SK-N-SH (cell line): Measurements from ENCODE around the gene PYDC1. TPM values are rescaled to one million over a fixed set of nuclear protein-coding genes. Genes with fewer than 3 reads are reported as not detected.
A peak's percentile ranks its signal among the peaks of the same experiment; 100 is the strongest.

Experiments used
- CTCF ChIA-PET: fragments of 300-600, 350-600 bp; formaldehyde crosslinking; extraction: SDS; loops from one replicate; lab custom pipeline; 2021; lab: Yijun Ruan, JAX
- POLR2A ChIA-PET: fragments of 350-600 bp; sonication (Branson Sonifier 250); formaldehyde crosslinking; extraction: SDS; loops from one replicate; lab custom pipeline; 2020; ENCODE audit warnings: antibody characterized with exemption, inconsistent platforms; lab: Yijun Ruan, JAX
- DNase-seq: peaks from one replicate; pipeline ENCODE4 v3.0.0; 2012
- H2AFZ ChIP-seq: fragments of 200-600 bp; sonication (generic); 2 replicates; pipeline ENCODE4 v1.8.1; 2016; ENCODE audit warnings: antibody characterized with exemption, mild to moderate bottlenecking, low read depth
- H3F3A ChIP-seq: fragments of 200-600 bp; sonication (generic); replicated peaks from 2 replicates; pipeline ENCODE3; 2016; ENCODE audit warnings: antibody characterized with exemption, mild to moderate bottlenecking; ENCODE audit not compliant: insufficient read depth
- H3K27ac ChIP-seq, 2 experiments: fragments of 200-500 bp in 1 of 2; fragments of 200-600 bp in 1 of 2; sonication (Bioruptor generic) in 1 of 2; sonication (generic), shearing (Covaris generic) in 1 of 2; 2 replicates each; pipeline versions ENCODE4 v1.5.1 to v1.6.1; 2014 to 2016; ENCODE audit warnings: low read depth in 2 of 2, inconsistent platforms in 1 of 2, low read length in 1 of 2, mild to moderate bottlenecking in 1 of 2, mixed read lengths in 1 of 2
- H3K27me3 ChIP-seq: fragments of 200-600 bp; sonication (generic), shearing (Covaris generic); 2 replicates; pipeline ENCODE4 v1.6.1; 2016; ENCODE audit warnings: mixed run types; ENCODE audit not compliant: insufficient read depth
- H3K36me3 ChIP-seq, 2 experiments: fragments of 200-500 bp in 1 of 2; fragments of 200-600 bp in 1 of 2; sonication (Bioruptor generic) in 1 of 2; sonication (generic) in 1 of 2; replicated peaks in 1 of 2; 2 replicates each; pipeline versions ENCODE3 to v1.5.1; 2014 to 2016; ENCODE audit warnings: low read length in 1 of 2, mild to moderate bottlenecking in 1 of 2; ENCODE audit not compliant: insufficient read depth in 2 of 2, control insufficient read depth in 1 of 2
- H3K4me1 ChIP-seq, 2 experiments: fragments of 200-500 bp in 1 of 2; fragments of 200-600 bp in 1 of 2; sonication (Bioruptor generic) in 1 of 2; sonication (generic), shearing (Covaris generic) in 1 of 2; 2 replicates each; pipeline versions ENCODE4 v1.5.1 to v1.6.1; 2014 to 2016; ENCODE audit warnings: low read depth in 1 of 2, low read length in 1 of 2, mixed run types in 1 of 2; ENCODE audit not compliant: insufficient read depth in 2 of 2, control insufficient read depth in 1 of 2
- H3K4me2 ChIP-seq: fragments of 200-600 bp; sonication (generic), shearing (Covaris generic); 2 replicates; pipeline ENCODE4 v1.6.1; 2017; ENCODE audit warnings: mixed run types
- H3K4me3 ChIP-seq, 2 experiments: fragments of 200-500 bp in 1 of 2; fragments of 200-600 bp in 1 of 2; sonication (Bioruptor generic) in 1 of 2; sonication (generic), shearing (Covaris generic) in 1 of 2; 2 replicates each; pipeline versions ENCODE4 v1.5.1 to v1.8.1; 2014 to 2016; ENCODE audit warnings: low read depth in 2 of 2, inconsistent platforms in 1 of 2, low read length in 1 of 2, mild to moderate bottlenecking in 1 of 2, mixed read lengths in 1 of 2, moderate library complexity in 1 of 2
- H3K79me2 ChIP-seq: fragments of 200-600 bp; sonication (generic); 2 replicates; pipeline ENCODE4 v1.8.1; 2017; ENCODE audit warnings: mild to moderate bottlenecking; ENCODE audit not compliant: insufficient read depth
- H3K9ac ChIP-seq: fragments of 200-600 bp; sonication (generic); 2 replicates; pipeline ENCODE4 v1.6.1; 2017; ENCODE audit warnings: mixed run types
- H3K9me2 ChIP-seq: fragments of 200-600 bp; sonication (generic); 2 replicates; pipeline ENCODE4 v1.6.1; 2017; ENCODE audit warnings: mixed run types
- H3K9me3 ChIP-seq: fragments of 200-600 bp; sonication (generic); 2 replicates; pipeline ENCODE4 v1.6.1; 2017; ENCODE audit warnings: mixed run types, mild to moderate bottlenecking, moderate library complexity
- H4K20me1 ChIP-seq: fragments of 200-600 bp; sonication (generic); 2 replicates; pipeline ENCODE4 v1.6.1; 2017; ENCODE audit warnings: mild to moderate bottlenecking, mixed run types; ENCODE audit not compliant: insufficient read depth
- CHD2 ChIP-seq: fragments of 150-350 bp; IDR thresholded peaks from 2 replicates; pipeline ENCODE4 v1.6.1; 2018; ENCODE audit warnings: low read length; ENCODE audit not compliant: partially characterized antibody
- EZH2phosphoT487 ChIP-seq: fragments of 200-600 bp; sonication (generic); IDR thresholded peaks from 2 replicates; pipeline ENCODE4 v1.6.1; 2017; ENCODE audit warnings: low read depth, mixed run types, mild to moderate bottlenecking, antibody characterized with exemption, moderate library complexity, borderline replicate concordance
- FOXM1 ChIP-seq: IDR thresholded peaks from 2 replicates; pipeline ENCODE4 v1.4.0; 2012; ENCODE audit warnings: low read depth, mild to moderate bottlenecking
- MEF2A ChIP-seq: IDR thresholded peaks from 2 replicates; pipeline ENCODE4 v1.4.0; 2012; ENCODE audit warnings: low read depth, borderline replicate concordance
- MXI1 ChIP-seq: IDR thresholded peaks from 2 replicates; pipeline ENCODE4 v1.6.1; 2012; ENCODE audit warnings: mild to moderate bottlenecking, low read depth, low read length, improper control_type of control experiment
- POLR2AphosphoS5 ChIP-seq: IDR thresholded peaks from 2 replicates; pipeline ENCODE4 v1.6.1; 2012; ENCODE audit warnings: low read depth, low read length
- RCOR1 ChIP-seq: fragments of 150-350 bp; IDR thresholded peaks from 2 replicates; pipeline ENCODE4 v1.6.1; 2017; ENCODE audit warnings: antibody characterized with exemption, low read length
- RXRA ChIP-seq: IDR thresholded peaks from 2 replicates; pipeline ENCODE4 v1.4.0; 2012; ENCODE audit warnings: low read depth, mild to moderate bottlenecking, borderline replicate concordance
- TCF12 ChIP-seq: IDR thresholded peaks from 2 replicates; pipeline ENCODE4 v1.4.0; 2012
- WGBS: methylation state at CpG from one replicate; pipeline ENCODE4 v1.1.6; 2017; ENCODE audit warnings: low lambda C conversion rate; 5-methylcytosine and 5-hydroxymethylcytosine counted together
- polyA plus RNA-seq, 3 experiments: library from polyadenylated mRNA; depleted of rRNA; stranded (reverse); fragments of >200 nt; gene quantifications; 2 replicates each; pipeline ENCODE4 v1.2.3, GENCODE V29; 2012
- TF ChIP-seq, protein P1 (sequence below): fragments of 150-350 bp; IDR thresholded peaks from 2 replicates; pipeline ENCODE4 v1.6.1; 2016; ENCODE audit warnings: mild to moderate bottlenecking, low read depth, low read length
- TF ChIP-seq, protein P2 (sequence below): IDR thresholded peaks from 2 replicates; pipeline ENCODE4 v1.4.0; 2012; ENCODE audit warnings: low read depth, borderline replicate concordance
- TF ChIP-seq, protein P3 (sequence below): IDR thresholded peaks from 2 replicates; pipeline ENCODE4 v1.4.0; 2012; ENCODE audit warnings: low read depth
- TF ChIP-seq, protein P4 (sequence below): IDR thresholded peaks from 2 replicates; pipeline ENCODE4 v1.6.1; 2012; ENCODE audit warnings: mild to moderate bottlenecking, low read depth, low read length, moderate library complexity

PYDC1 gene
- polyA plus RNA-seq, 1 of the 3 experiments (the other 2 are of a cell fraction): not detected

DNA sequence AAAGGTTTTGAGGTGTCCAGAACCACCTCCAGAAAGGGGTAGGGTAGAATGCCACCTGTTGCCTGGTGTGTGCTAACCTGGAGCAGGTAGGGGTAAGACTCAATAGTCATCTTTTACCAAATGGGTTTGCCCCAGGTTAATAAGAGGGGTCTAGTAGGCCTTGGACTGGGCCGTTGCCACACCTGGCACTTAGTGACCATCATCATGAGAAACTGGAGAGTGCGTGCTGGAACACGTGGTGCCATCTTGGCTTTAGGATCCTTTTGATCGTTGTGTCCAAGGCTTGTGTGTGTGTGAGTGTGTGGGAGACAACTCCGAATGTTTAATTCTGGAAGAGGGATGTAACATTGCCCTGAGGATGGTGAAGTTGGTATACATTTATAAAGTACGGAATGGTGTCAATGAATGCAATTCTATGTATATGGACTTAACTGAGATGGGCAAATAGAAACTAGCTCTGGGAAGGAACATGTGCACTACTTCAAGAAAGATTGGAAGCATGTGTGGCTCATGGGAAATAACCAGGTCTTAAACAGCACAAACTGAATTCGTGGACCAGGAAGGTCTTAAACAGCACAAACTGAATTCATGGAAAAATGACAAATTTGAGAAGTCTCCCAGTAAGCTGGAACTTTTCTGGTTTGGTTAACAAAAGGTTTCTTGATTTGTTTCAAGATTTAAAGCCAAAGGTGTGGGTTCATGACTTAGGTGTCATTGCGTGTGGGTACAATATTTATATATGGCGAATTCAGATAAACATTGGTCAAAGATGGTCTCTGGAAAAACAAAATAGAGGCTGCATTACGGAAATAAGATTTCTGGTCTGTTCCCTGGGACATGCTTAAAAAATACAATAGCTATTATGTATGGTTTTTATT lies 29.8 kb downstream of the PYDC1 start:
- no peak overlapping the region for H3K4me2 ChIP-seq
- H3K9ac ChIP-seq: no peak overlapping the region
- POLR2A ChIA-PET: no interaction called here
- WGBS: 89% methylated on average over 10 of the region's 10 CpGs
- no peaks in the 10 kb centered on the region for H3K9me3 ChIP-seq
- no peaks in the 10 kb centered on the region for H3K27me3 ChIP-seq
- CTCF ChIA-PET: interaction anchor here (1.0 kb wide), 1 partner anchor 255 kb away, joined by 3 read pairs; the partner anchor contains the start of gene ZNF843
- H3K4me3 ChIP-seq: no peak overlapping the region
- peaks cover 59% of the 10 kb centered on the region for H3F3A ChIP-seq
- H3K4me1 ChIP-seq: peaks cover 9 to 13% of the 10 kb centered on the region in 2 experiments; a peak in 2 of 4 replicates
- TF ChIP-seq POLR2AphosphoS5: peak; percentile 2; the same call in 1 of the 2 replicates
- TF ChIP-seq, protein P1, sequence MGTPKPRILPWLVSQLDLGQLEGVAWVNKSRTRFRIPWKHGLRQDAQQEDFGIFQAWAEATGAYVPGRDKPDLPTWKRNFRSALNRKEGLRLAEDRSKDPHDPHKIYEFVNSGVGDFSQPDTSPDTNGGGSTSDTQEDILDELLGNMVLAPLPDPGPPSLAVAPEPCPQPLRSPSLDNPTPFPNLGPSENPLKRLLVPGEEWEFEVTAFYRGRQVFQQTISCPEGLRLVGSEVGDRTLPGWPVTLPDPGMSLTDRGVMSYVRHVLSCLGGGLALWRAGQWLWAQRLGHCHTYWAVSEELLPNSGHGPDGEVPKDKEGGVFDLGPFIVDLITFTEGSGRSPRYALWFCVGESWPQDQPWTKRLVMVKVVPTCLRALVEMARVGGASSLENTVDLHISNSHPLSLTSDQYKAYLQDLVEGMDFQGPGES: no peak
- TF ChIP-seq, protein P2, sequence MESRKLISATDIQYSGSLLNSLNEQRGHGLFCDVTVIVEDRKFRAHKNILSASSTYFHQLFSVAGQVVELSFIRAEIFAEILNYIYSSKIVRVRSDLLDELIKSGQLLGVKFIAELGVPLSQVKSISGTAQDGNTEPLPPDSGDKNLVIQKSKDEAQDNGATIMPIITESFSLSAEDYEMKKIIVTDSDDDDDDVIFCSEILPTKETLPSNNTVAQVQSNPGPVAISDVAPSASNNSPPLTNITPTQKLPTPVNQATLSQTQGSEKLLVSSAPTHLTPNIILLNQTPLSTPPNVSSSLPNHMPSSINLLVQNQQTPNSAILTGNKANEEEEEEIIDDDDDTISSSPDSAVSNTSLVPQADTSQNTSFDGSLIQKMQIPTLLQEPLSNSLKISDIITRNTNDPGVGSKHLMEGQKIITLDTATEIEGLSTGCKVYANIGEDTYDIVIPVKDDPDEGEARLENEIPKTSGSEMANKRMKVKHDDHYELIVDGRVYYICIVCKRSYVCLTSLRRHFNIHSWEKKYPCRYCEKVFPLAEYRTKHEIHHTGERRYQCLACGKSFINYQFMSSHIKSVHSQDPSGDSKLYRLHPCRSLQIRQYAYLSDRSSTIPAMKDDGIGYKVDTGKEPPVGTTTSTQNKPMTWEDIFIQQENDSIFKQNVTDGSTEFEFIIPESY: no peak
- H3K27ac ChIP-seq: no peak overlapping the region
- DNase-seq: no peak
- peaks cover 100% of the 10 kb centered on the region for H4K20me1 ChIP-seq
- H2AFZ ChIP-seq: no peak overlapping the region
- H3K9me2 ChIP-seq: no peaks in the 10 kb centered on the region
- peaks cover 94% of the 10 kb centered on the region for H3K79me2 ChIP-seq
- H3K36me3 ChIP-seq: peaks cover 92 to 99% of the 10 kb centered on the region in 2 experiments

DNA sequence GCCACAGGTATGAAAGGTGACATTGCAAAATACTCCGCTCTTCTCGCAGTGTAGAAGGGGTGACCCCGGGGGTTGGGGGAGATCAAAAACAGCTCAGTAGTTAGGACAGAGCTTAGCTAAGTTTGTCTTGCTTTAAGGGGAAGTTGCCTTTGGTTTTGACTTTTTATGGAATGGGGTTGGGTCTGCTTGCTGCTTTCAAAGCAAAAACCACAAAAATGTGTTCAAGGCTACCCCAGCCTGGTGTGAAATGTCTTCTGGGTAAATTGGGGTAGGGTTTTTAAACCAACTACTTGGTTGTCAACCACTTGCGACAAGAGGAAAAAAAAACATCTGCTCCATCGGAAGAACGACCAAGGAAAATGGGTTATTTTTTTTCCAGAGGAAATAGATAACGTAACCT lies 30.8 kb downstream of the PYDC1 start:
- no peak for DNase-seq
- H3K9ac ChIP-seq: no peak overlapping the region
- H3K4me1 ChIP-seq: peaks cover 9 to 15% of the 10 kb centered on the region in 2 experiments; a peak in 2 of 4 replicates
- peaks cover 100% of the 10 kb centered on the region for H4K20me1 ChIP-seq
- H3F3A ChIP-seq: peaks cover 49% of the 10 kb centered on the region
- H3K27me3 ChIP-seq: no peaks in the 10 kb centered on the region
- H3K4me3 ChIP-seq: no peak overlapping the region
- no peak overlapping the region for H2AFZ ChIP-seq
- WGBS: 97% methylated on average over 7 of the region's 7 CpGs
- H3K36me3 ChIP-seq: peaks cover 82 to 99% of the 10 kb centered on the region in 2 experiments
- H3K4me2 ChIP-seq: no peak overlapping the region
- H3K27ac ChIP-seq: no peak overlapping the region
- CTCF ChIA-PET: no interaction called here
- peaks cover 96% of the 10 kb centered on the region for H3K79me2 ChIP-seq
- no peaks in the 10 kb centered on the region for H3K9me3 ChIP-seq
- no peaks in the 10 kb centered on the region for H3K9me2 ChIP-seq
- POLR2A ChIA-PET: interaction anchor here (0.8 kb wide), 1 partner anchor 11 kb away, joined by 4 read pairs; no protein-coding TSS in a partner anchor
- no peak for TF ChIP-seq TCF12
- no peak for TF ChIP-seq EZH2phosphoT487
- no peak for TF ChIP-seq MEF2A
- TF ChIP-seq RXRA: no peak
- TF ChIP-seq RCOR1: no peak
- TF ChIP-seq POLR2AphosphoS5: no peak
- TF ChIP-seq, protein P1: no peak
- TF ChIP-seq MXI1: no peak
- TF ChIP-seq, protein P3, sequence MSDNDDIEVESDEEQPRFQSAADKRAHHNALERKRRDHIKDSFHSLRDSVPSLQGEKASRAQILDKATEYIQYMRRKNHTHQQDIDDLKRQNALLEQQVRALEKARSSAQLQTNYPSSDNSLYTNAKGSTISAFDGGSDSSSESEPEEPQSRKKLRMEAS: no peak
- TF ChIP-seq, protein P4, sequence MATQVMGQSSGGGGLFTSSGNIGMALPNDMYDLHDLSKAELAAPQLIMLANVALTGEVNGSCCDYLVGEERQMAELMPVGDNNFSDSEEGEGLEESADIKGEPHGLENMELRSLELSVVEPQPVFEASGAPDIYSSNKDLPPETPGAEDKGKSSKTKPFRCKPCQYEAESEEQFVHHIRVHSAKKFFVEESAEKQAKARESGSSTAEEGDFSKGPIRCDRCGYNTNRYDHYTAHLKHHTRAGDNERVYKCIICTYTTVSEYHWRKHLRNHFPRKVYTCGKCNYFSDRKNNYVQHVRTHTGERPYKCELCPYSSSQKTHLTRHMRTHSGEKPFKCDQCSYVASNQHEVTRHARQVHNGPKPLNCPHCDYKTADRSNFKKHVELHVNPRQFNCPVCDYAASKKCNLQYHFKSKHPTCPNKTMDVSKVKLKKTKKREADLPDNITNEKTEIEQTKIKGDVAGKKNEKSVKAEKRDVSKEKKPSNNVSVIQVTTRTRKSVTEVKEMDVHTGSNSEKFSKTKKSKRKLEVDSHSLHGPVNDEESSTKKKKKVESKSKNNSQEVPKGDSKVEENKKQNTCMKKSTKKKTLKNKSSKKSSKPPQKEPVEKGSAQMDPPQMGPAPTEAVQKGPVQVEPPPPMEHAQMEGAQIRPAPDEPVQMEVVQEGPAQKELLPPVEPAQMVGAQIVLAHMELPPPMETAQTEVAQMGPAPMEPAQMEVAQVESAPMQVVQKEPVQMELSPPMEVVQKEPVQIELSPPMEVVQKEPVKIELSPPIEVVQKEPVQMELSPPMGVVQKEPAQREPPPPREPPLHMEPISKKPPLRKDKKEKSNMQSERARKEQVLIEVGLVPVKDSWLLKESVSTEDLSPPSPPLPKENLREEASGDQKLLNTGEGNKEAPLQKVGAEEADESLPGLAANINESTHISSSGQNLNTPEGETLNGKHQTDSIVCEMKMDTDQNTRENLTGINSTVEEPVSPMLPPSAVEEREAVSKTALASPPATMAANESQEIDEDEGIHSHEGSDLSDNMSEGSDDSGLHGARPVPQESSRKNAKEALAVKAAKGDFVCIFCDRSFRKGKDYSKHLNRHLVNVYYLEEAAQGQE: no peak
- TF ChIP-seq FOXM1: no peak
- TF ChIP-seq, protein P2: no peak
- TF ChIP-seq CHD2: no peak
